IPS-NIHi7 (cell line): ENCODE data around the gene GSTM4.

ENCODE experiments used
- DNase-seq: peaks from one replicate; pipeline ENCODE4 v3.0.0; 2012; ENCODE audit warnings: mixed read lengths; ENCODE audit errors: extremely low spot score

GSTM4 gene

DNA sequence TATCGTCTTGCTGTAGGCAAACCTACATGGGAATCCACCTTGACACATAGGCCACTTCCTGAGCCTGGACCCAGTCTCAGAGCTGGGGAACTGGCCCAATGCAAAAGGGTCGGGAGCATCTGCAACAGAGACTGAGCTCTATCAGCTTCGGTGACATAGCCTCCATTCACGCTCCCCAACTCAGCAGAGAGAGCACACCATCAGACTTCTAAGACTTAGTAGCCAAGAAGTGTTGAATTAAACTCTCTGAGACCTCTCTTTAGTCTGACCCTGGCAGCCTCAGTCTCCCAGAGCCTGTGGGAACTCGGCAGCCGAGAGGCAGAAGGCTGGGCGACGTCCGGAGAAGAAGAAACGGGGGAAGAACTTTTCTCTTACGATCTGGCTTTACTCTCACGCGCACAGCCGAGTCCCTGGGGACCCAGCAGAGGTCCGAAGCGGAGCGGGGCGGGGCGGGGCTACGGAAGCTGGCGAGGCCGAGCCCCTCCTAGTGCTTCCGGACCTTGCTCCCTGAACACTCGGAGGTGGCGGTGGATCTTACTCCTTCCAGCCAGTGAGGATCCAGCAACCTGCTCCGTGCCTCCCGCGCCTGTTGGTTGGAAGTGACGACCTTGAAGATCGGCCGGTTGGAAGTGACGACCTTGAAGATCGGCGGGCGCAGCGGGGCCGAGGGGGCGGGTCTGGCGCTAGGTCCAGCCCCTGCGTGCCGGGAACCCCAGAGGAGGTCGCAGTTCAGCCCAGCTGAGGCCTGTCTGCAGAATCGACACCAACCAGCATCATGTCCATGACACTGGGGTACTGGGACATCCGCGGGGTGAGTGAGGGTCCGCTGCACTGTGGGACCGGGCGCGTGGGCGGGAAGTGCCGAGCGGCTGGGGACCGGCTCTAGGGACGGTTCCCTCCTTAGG, at the start of gene GSTM4:
Gene GSTM4 (plus strand): TSS at position 485 of the 905 bp plus-strand sequence. CDS start 291 bp downstream, at position 776.
- peak; percentile 87 for DNase-seq

- DNase-seq, result no peak
Measured at GRCh38 chr1:109609881-109610280, 46.0 kb upstream of the GSTM4 start.

GRCh38 chr1:109610609-109611307, 45.1 kb upstream of the GSTM4 start:
- DNase-seq, result no peak

GRCh38 chr1:109611308-109611990, 44.5 kb upstream of the GSTM4 start:
- DNase-seq, result no peak

DNA sequence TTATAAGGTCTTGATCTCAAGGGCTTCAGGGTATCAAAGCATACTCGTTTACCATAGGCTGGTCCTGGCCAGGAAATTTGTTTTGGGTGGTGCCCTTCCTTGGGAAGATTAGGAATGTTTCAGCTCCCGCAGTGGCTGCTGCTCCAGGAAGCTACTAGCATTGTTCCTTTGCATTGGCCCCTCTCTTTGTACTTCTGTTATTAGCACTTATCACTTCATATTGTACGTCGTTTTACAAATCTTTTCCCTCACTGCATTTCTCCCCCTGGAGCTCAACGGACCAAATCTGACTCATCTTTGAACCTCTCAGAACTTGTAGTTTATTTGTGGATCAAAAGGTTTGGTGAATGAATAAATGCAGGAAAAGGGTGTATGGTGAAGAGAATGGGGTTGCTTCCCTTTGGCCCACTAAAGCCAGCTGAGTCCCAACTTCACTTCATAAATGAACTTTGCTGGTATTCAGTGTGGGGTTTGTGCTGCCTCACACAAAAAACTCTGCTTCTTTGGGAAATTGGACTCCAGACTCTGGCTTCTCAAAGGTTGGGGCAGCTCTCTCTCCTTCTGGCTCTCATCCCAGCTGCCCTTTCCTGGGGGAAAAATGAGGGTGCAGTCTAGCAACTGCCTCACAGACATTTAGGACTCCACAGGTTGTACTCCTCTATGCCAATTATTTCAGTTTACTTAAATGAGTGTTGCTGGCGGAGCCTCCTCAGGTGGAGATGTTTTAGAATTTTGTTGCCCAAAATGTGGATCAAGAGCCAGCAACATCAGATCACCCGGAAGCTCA, 42.3 kb upstream of the GSTM4 start:
- no peak for DNase-seq

GRCh38 chr1:109615879-109616278, 40.0 kb upstream of the GSTM4 start:
- DNase-seq, result no peak

DNA sequence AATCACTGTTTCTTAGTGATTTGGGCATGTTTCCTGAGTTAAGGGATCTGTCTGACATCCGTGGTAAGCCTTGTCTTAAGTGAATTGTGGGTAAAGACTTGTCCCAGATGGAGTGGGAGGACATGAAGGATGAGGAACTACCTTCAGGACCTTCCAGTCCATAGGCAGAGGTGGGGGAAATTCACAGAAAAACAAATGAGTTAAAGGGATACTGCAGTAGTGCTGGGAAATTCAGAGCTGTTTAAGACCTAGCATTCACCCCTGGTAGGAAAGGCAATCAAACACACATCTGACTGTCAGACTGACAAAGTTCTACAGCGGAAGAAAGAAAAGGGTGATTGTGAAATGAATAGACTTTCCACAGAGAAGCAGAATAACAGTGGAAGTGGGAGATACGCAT, 39.5 kb upstream of the GSTM4 start:
- DNase-seq, result no peak

GRCh38 chr1:109617291-109617801, 38.6 kb upstream of the GSTM4 start:
- DNase-seq, result peak; percentile 55

DNA sequence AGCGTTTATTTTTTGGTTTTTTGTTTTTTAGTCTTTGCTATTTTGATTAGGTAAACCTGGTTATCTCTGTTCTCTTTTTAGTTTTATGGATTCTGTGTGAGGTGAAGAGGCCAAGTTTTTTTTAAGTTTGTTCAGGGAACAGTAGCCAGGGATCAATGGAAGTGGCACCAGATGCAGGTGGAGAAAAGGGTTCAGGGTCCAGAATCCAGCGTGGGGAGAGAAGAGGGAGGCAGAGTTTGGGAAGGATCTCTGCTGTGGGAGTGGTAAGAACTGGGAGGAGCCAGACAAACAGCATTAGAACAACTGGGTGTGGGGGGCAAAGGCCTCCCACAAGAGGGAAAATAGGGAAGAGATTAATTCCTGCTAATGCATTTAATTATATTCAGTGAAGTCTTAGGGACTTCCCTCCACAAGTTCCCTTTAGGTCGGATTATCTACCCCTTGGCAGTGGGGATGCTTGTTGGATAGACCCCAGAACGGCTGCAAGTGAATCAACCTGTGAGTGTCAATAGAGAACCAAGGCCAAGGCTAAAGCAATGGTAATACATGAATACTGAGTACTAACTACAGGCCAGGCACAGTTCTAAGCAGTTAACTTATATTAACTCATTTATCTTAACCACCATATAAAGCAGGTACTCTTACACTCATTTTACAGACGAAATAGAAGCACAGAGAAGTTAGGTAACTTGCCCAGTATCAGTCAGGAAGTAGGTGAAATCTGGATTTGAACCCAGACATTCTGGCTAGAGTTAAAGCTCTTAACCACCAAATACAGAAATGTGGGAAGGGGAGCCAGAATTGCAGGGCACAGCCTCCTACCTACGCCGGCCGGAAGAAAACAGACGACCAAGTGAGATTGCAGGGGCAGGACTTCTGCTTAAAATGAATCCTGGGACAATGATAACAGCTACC, 37.0 kb upstream of the GSTM4 start:
- no peak for DNase-seq

GRCh38 chr1:109619576-109620400, 36.1 kb upstream of the GSTM4 start, which contains the start of the genes AMPD2 and GNAT2:
Gene AMPD2, plus strand, starts transcription at chr1:109619837. Its CDS starts 1,339 bp downstream, at chr1:109621176.
Gene GNAT2, minus strand, starts transcription at chr1:109619616. Its CDS starts 6,746 bp downstream, at chr1:109612870.
- DNase-seq, result peak; percentile 91

DNA sequence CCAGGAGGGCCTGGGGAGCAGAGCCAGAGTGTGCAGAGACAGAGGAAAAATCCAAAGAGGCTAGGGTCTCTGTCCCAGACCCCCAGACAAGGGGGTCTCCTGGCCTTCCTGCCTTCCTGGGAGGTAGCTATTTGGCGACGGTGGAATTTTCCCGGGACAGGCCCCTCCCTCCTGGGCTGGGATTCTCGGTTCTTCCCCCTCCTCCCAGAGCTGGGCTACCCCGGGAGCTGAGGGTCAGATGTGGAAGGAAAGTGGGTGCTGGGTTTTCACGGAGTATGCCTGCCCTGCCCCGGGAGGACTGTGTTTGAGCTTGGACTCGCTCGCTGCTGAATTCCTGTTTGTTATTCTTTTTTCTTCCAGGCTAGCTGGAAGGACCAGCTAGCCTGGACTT, 35.5 kb upstream of the GSTM4 start:
- peak; percentile 45 for DNase-seq

GRCh38 chr1:109620841-109621286, 35.0 kb upstream of the GSTM4 start:
- DNase-seq, result peak; percentile 90

GRCh38 chr1:109621379-109622136, 34.3 kb upstream of the GSTM4 start:
- no peak for DNase-seq

DNA sequence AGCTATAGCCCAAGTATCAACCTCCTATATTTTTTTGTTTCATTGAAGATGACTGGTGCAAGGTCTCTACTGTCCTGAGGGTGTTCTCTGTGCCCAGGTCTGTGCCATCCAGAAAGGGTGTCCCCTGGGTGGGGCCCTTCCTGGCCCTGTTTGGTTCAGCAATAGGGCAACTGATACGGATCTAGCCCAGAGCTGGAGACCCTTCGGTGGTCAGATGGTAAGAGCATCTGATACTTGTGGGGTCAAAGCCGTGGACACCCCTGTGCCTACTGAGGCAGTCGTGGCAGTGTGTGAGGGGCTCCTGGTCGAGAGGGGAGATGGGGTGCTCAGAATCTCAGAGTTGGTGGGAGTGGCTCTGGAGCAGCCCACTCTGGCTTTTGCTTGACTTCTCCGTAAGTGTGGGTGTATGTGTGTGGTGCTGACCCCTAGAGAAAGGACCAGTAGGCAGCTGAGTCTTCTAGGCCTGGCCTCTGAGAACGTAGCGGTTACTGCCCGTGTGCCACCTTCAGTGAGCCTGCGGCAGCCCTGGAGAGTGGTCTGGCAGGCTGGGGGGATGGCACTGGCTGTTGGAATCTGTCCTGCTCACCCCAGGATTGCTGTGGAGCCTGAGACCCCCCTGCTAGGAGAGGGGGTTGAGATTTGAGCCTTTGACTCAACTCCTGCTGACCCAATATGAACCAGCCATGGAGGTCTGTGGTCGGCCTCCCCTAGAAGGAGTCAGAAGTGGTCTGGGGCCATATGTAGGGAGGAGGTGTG, 33.6 kb upstream of the GSTM4 start:
- DNase-seq, result no peak

GRCh38 chr1:109622895-109623294, 33.0 kb upstream of the GSTM4 start:
- no peak for DNase-seq

DNA sequence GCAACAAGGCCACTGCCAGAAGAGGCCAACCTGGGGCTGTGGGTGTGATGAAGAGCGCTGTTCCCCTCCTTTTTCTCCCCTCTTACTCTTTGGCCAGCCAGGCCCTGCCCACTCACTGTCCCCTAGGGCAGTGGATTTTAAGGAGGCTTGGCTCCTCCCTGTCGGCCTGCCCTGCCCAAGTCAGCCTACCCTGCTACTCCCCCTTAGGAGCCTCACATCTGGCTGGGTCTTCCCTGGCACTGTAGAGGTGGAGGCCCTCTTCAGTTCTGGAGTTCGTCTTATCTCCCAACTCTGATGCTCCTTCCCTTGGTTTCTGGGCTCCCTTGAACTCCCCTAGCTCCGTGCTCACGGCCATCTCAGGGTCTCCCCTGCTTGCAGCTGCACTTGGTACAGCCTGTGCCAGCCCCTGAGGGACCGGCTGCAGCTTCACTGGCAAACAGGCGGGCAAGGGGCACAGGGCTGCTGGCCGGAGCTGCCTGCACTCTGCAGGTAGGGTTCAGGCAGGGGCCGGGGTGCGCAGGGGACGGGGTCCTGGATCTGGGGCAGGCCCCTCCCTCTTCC, 32.2 kb upstream of the GSTM4 start:
- DNase-seq, result no peak
